ENCODE measurements around the gene ATN1. TPM values are rescaled to one million over a fixed set of nuclear protein-coding genes. Genes with fewer than 3 reads are reported as not detected.

ATN1 gene
- total and polyA plus RNA-seq, 2 of the 8 experiments (the other 6 are each of a cell fraction or from before 2014, with no cell fraction given), result 20.6 to 73.4 TPM

DNA sequence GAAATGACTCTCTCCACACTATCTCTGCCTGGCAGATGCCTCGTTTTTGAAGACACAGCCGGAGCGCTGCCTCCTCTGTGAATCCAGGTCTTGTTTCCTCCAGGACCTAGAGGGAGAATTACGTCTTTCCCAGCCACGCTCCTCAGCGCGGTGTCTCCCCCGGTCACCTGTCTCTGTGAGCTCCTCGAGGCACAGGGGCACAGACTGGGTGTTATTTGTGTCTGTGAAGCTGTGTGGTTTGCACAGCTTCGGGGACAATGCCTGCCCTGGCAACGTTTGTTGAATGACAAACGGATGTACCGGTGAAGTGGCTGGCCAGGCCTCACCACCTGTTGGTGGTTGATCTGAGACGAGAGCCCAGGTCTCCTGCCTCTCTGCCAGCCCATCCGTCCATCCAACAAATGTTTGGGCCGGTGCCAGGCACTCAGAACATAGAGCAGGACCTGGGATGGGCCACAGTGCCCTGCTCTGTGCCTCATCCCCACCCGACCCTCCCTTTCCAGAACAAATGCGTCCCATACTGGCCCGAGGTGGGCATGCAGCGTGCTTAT is 29.5 kb downstream of the ATN1 start:
- Histone ChIP-seq H3K23ac (ENCODE audit: insufficient read length) (no peak overlapping the region), H3K4me3 (ENCODE audit: extremely low read depth in 1 of 4, insufficient read depth in 2 of 4, low read depth in 3 of 4, low read length in 4 of 4) (no peak overlapping the region), H2AFZ (ENCODE audit: low read length) (no peak overlapping the region), H4K5ac (ENCODE audit: insufficient read length, low read depth, low read length) (no peak overlapping the region), H3K27ac (ENCODE audit: low read depth, low read length) (no peak overlapping the region), H3K79me2 (ENCODE audit: control insufficient read depth in 1 of 2, insufficient read depth in 2 of 2, low read length in 2 of 2) (no peaks in the 10 kb centered on the region), H3K18ac (ENCODE audit: extremely low read depth, low read length) (no peak overlapping the region), H2BK20ac (ENCODE audit: low read length) (no peak overlapping the region), H2BK12ac (ENCODE audit: low read depth, low read length) (no peak overlapping the region), H3K14ac (ENCODE audit: insufficient read length) (no peak overlapping the region), H3K4me1 (replicated peaks in 1 of 4; ENCODE audit: control insufficient read depth in 3 of 4, insufficient read depth in 4 of 4, low read length in 3 of 4) (peaks cover 3 to 25% (median 18%) of the 10 kb centered on the region in 4 experiments), H4K8ac (ENCODE audit: extremely low read depth, insufficient read depth, low read length) (no peak overlapping the region), H3K27me3 (replicated peaks in 1 of 4; ENCODE audit: control insufficient read depth in 3 of 4, extremely low read depth in 1 of 4, insufficient read depth in 3 of 4, low read length in 3 of 4) (no peaks in the 10 kb centered on the region), H3K9ac (replicated peaks in 1 of 4; ENCODE audit: extremely low read depth in 1 of 4, low read depth in 3 of 4, low read length in 3 of 4) (no peak overlapping the region), H3K56ac (replicated peaks; ENCODE audit: insufficient read length, low read depth, low read length) (no peak overlapping the region), H2BK5ac (ENCODE audit: low read depth, low read length) (no peak overlapping the region; the same call in 1 of the 2 replicates), H2BK120ac (replicated peaks; ENCODE audit: low read depth, low read length) (no peak overlapping the region), H3K4me2 (ENCODE audit: insufficient read depth in 1 of 2, low read depth in 2 of 2, low read length in 2 of 2) (no peak overlapping the region), H2AK5ac (ENCODE audit: low read depth, low read length) (0 out of 2 replicates have a peak overlapping the region, but pooled peaks have one; percentile 24), H4K20me1 (replicated peaks in 1 of 2; ENCODE audit: control insufficient read depth in 1 of 2, insufficient read depth in 2 of 2, low read length in 2 of 2) (no peaks in the 10 kb centered on the region), H3K9me3 (ENCODE audit: insufficient read depth in 2 of 2, low read depth in 1 of 2, low read length in 1 of 2) (no peaks in the 10 kb centered on the region), H3K23me2 (ENCODE audit: low read depth, low read length) (peaks cover 1% of the 10 kb centered on the region; the same call in 1 of the 2 replicates), H3K79me1 (ENCODE audit: low read depth, low read length) (no peaks in the 10 kb centered on the region), H3K36me3 (ENCODE audit: control insufficient read depth in 2 of 4, insufficient read depth in 4 of 4, low read length in 3 of 4) (no peaks in the 10 kb centered on the region), H3K4ac (replicated peaks; ENCODE audit: insufficient read length, low read depth, low read length) (no peak overlapping the region), H2BK15ac (ENCODE audit: low read length) (no peak overlapping the region), H4K91ac (replicated peaks; ENCODE audit: insufficient read length, low read length) (no peak overlapping the region)
- POLR2A ChIA-PET (ENCODE audit: partially characterized antibody), result interaction anchor here (30.5 to 44.0 kb wide), 2 partner anchors 12 kb away, joined by 1596 read pairs; partner anchors contain the start of genes ATN1, C12orf57, EMG1 and PHB2
- FAIRE-seq (no peak), DNase-seq (ENCODE audit: low read depth in 1 of 2, low spot score in 2 of 2) (no peak)
- CTCF ChIA-PET (ENCODE audit: partially characterized antibody), result interaction anchor here (0.7 to 12.2 kb wide), 5 partner anchors 11 to 88 kb away, joined by 3 to 277 read pairs (median 4); partner anchors contain the start of genes C12orf57 and RNU7-1
- 96% methylated on average over 20 of the region's 20 CpGs; no CpG with 5 or more reads in 1 of the 2 experiments for WGBS, 2 experiments (ENCODE audit: extremely low coverage in 1 of 2, insufficient coverage in 1 of 2, insufficient read length in 1 of 2, insufficient replicate concordance in 2 of 2, low coverage in 1 of 2, low lambda C conversion rate in 2 of 2, missing lambda C conversion rate in 1 of 2)
- TF ChIP-seq RNF2 (IDR thresholded peaks at IDR 0.05; ENCODE audit: borderline replicate concordance, low read depth, low read length, missing control alignments, poor library complexity, severe bottlenecking) (no peak), CREB1 (IDR thresholded peaks at IDR 0.05) (no peak), POLR2AphosphoS5 (IDR thresholded peaks at IDR 0.05; ENCODE audit: low read depth, low read length) (no peak), CTBP2 (IDR thresholded peaks at IDR 0.05; ENCODE audit: borderline replicate concordance, insufficient read depth, insufficient read length, low read length) (no peak), PHF8 (conservative IDR thresholded peaks at IDR 0.05; ENCODE audit: low read depth, low read length) (no peak), EGR1 (IDR thresholded peaks at IDR 0.05; ENCODE audit: borderline replicate concordance, low read depth, low read length) (no peak), KDM5A (IDR thresholded peaks at IDR 0.05; ENCODE audit: low read length) (no peak), TEAD4 (IDR thresholded peaks at IDR 0.05; ENCODE audit: low read depth, low read length) (no peak), CBX5 (IDR thresholded peaks at IDR 0.05; ENCODE audit: low read depth, low read length) (no peak), SIN3A (conservative IDR thresholded peaks at IDR 0.05 in 1 of 2, IDR thresholded peaks at IDR 0.05 in 1 of 2; ENCODE audit: low read depth in 1 of 2, low read length in 2 of 2) (no peak), EP300 (IDR thresholded peaks at IDR 0.05; ENCODE audit: borderline replicate concordance in 1 of 2, low read depth in 2 of 2, low read length in 2 of 2) (no peak), CHD2 (IDR thresholded peaks at IDR 0.05; ENCODE audit: low read length) (no peak)

All from H1 (cell line).